GM12878 (cell line): ENCODE results near the gene ACSS1. TPM values are rescaled to one million over a fixed set of nuclear protein-coding genes. Genes with fewer than 3 reads are reported as not detected.

Experiments used
- ATAC-seq: fragments of 200-7000 bp; cut with Tn5 transposase; 3 replicates; pipeline ENCODE4 v1.9.1; 2020; ENCODE audit warnings: mild to moderate bottlenecking, moderate library complexity
- BruUV-seq: library from RNA; stranded (reverse); fragments of 400-500 nt; replicated peaks from 2 replicates; lab custom pipeline; 2021; lab: Mats Ljungman, UMichigan
- CTCF ChIA-PET: fragments of 300-600 bp; sonication (Branson Sonifier 250); formaldehyde crosslinking; extraction: SDS; loops from one replicate; lab custom pipeline; 2021; ENCODE audit warnings: inconsistent platforms; lab: Yijun Ruan, JAX
- POLR2A ChIA-PET: fragments of 350-600 bp; formaldehyde crosslinking; extraction: SDS; loops from one replicate; lab custom pipeline; 2021; ENCODE audit warnings: inconsistent platforms; lab: Charles Lee
- RAD21 ChIA-PET: fragments of 300-600 bp; sonication (Branson Sonifier 250); formaldehyde crosslinking; loops from one replicate; lab custom pipeline; 2023; ENCODE audit warnings: antibody characterized with exemption; ENCODE audit not compliant: unreplicated experiment; lab: Charles Lee
- SMC1A ChIA-PET: fragments of 300-600 bp; sonication (Branson Sonifier 250); formaldehyde crosslinking; loops from one replicate; lab custom pipeline; 2023; ENCODE audit not compliant: unreplicated experiment, uncharacterized antibody; lab: Charles Lee
- DNase-seq: peaks from one replicate; pipeline ENCODE4 v3.0.0-alpha.2; 2011; ENCODE audit warnings: low read depth, low spot score
- FAIRE-seq: peaks from 3 replicates; lab custom pipeline; 2011; peaks lifted over from hg19 to GRCh38; lab: Jason Lieb, UNC
- H2AFZ ChIP-seq: 2 replicates; pipeline ENCODE4 v1.6.0; 2011; ENCODE audit warnings: low read depth, low read length, control low read depth; ENCODE audit not compliant: control insufficient read depth
- H3K27ac ChIP-seq: 2 replicates; pipeline ENCODE4 v1.5.1; 2011; ENCODE audit warnings: control low read depth; ENCODE audit not compliant: control insufficient read depth, insufficient read depth
- H3K27me3 ChIP-seq, 2 experiments: replicated peaks in 1 of 2; 2 replicates each; pipeline versions ENCODE4 v1.6.0 to v1.6.1; 2011; ENCODE audit warnings: low read length in 1 of 2; ENCODE audit not compliant: control insufficient read depth in 2 of 2, insufficient read depth in 2 of 2
- H3K36me3 ChIP-seq, 2 experiments: 2 replicates each; pipeline ENCODE4 v1.5.1; 2011; ENCODE audit warnings: low read length in 1 of 2; ENCODE audit not compliant: control insufficient read depth in 2 of 2, insufficient read depth in 2 of 2
- H3K4me1 ChIP-seq: 2 replicates; pipeline ENCODE4 v1.6.1; 2011; ENCODE audit warnings: mild to moderate bottlenecking, low read length, moderate library complexity, mixed read lengths; ENCODE audit not compliant: control insufficient read depth, insufficient read depth
- H3K4me2 ChIP-seq: 2 replicates; pipeline ENCODE4 v1.6.0; 2011; ENCODE audit warnings: control low read depth; ENCODE audit not compliant: control insufficient read depth, insufficient read depth
- H3K4me3 ChIP-seq: fragments of 200-600 bp; sonication (generic); 2 replicates; pipeline ENCODE4 v1.5.1; 2016
- H3K79me2 ChIP-seq: 2 replicates; pipeline ENCODE4 v1.6.0; 2011; ENCODE audit warnings: low read length; ENCODE audit not compliant: control insufficient read depth, insufficient read depth
- H3K9ac ChIP-seq: 2 replicates; pipeline ENCODE4 v1.8.0; 2011; ENCODE audit warnings: low read length, control low read depth, mixed read lengths; ENCODE audit not compliant: control insufficient read depth, insufficient read depth
- H3K9me3 ChIP-seq: replicated peaks from 3 replicates; pipeline ENCODE4 v1.5.1; 2011; ENCODE audit warnings: mild to moderate bottlenecking, low read length; ENCODE audit not compliant: control insufficient read depth, insufficient read depth
- H4K20me1 ChIP-seq: 2 replicates; pipeline ENCODE4 v1.6.0; 2011; ENCODE audit not compliant: control insufficient read depth, insufficient read depth
- BCL11A ChIP-seq: IDR thresholded peaks from 2 replicates; pipeline ENCODE4 v1.6.1; 2011; ENCODE audit warnings: low read depth, low read length
- BCLAF1 ChIP-seq: fragments of 450-650 bp; IDR thresholded peaks from 2 replicates; pipeline ENCODE4 v1.6.1; 2017; ENCODE audit warnings: antibody characterized with exemption, mild to moderate bottlenecking, moderate library complexity
- E2F4 ChIP-seq: IDR thresholded peaks from 2 replicates; pipeline ENCODE4 v1.6.1; 2012; ENCODE audit warnings: low read depth, low read length, improper control_type of control experiment
- REST ChIP-seq: IDR thresholded peaks from 2 replicates; pipeline ENCODE4 v1.6.1; 2012; ENCODE audit warnings: mild to moderate bottlenecking, low read depth, low read length
- SRF ChIP-seq, 2 experiments: IDR thresholded peaks; 2 replicates each; pipeline ENCODE4 v1.6.1; 2011; ENCODE audit warnings: low read depth in 2 of 2, low read length in 2 of 2, mild to moderate bottlenecking in 1 of 2, moderate library complexity in 1 of 2
- STAT1 ChIP-seq: fragments of 450-650 bp; conservative IDR thresholded peaks from 2 replicates; pipeline ENCODE4 v1.6.1; 2014; ENCODE audit warnings: antibody characterized with exemption, mild to moderate bottlenecking
- TAF1 ChIP-seq: IDR thresholded peaks from 2 replicates; pipeline ENCODE4 v1.6.1; 2011; ENCODE audit warnings: mild to moderate bottlenecking, low read depth, low read length, borderline replicate concordance
- WGBS: methylation state at CpG from one replicate; pipeline ENCODE4 v1.1.6; 2016; ENCODE audit warnings: low lambda C conversion rate; ENCODE audit not compliant: insufficient replicate concordance, insufficient coverage; ENCODE audit errors: missing lambda C conversion rate; 5-methylcytosine and 5-hydroxymethylcytosine counted together
- in situ Hi-C: fragments of 300-500 bp; cut with MboI; formaldehyde crosslinking; loops from 9 replicates; pipeline ENCODE4 v1.14.3; 2018; ENCODE audit warnings: mixed read lengths
- intact Hi-C: fragments of 100-400 bp; cut with micrococcal nuclease; formaldehyde crosslinking; loops from one replicate; pipeline ENCODE4 v1.14.2; 2022; ENCODE audit not compliant: unreplicated experiment
- polyA plus RNA-seq, 11 experiments: library from polyadenylated mRNA; depleted of rRNA in 4 of 11; unstranded in 6 of 11; stranded (reverse) in 5 of 11; fragments of >200 nt; fragmentation: Nextera tagmentation in 4 of 11; fragmentation: Illumina TruSeq in 1 of 11; extraction: Ambion mirVana in 4 of 11; extraction: Trizol in 1 of 11; gene quantifications; 1 replicate in 1 of 11; 2 replicates in 10 of 11; pipeline versions ENCODE4 v1.2.1 to v1.2.3, GENCODE V29; 2011 to 2016; ENCODE audit warnings: inconsistent platforms in 2 of 11, missing spikeins in 2 of 11, low read depth in 1 of 11
- total RNA-seq, 4 experiments: library from RNA; depleted of rRNA in 3 of 4; stranded (reverse); fragments of >200 nt in 3 of 4; fragmentation: Illumina TruSeq in 1 of 4; extraction: Trizol in 1 of 4; gene quantifications; 2 replicates each; pipeline versions ENCODE4 v1.2.1 to v1.2.3, GENCODE V29; 2013 to 2021

Gene ACSS1
- total and polyA plus RNA-seq, 10 of the 15 experiments (the other 5 are each of a cell fraction or from before 2014, with no cell fraction given) = 1.3 to 44.9 (median 31.1) TPM

GRCh38 chr20:24992487-24993205 lies 65.3 kb downstream of the ACSS1 start, which contains the start of gene APMAP (continued):
- TF ChIP-seq E2F4 (no peak), STAT1 (0 out of 2 replicates have a peak, but pooled peaks have one; percentile 25), BCLAF1 (no peak)
- TF ChIP-seq, all 136 proteins: peak for 53

- POLR2A ChIA-PET = no interaction called here
- Histone ChIP-seq H2AFZ (peak overlapping the region; percentile 39), H4K20me1 (no peaks in the 10 kb centered on the region), H3K9me3 (no peaks in the 10 kb centered on the region), H3K27me3 (no peaks in the 10 kb centered on the region), H3K4me3 (peak overlapping the region; percentile 87), H3K79me2 (peaks cover 36% of the 10 kb centered on the region), H3K4me1 (peaks cover 7% of the 10 kb centered on the region; the same call in 1 of the 2 replicates), H3K4me2 (peak overlapping the region; percentile 79), H3K9ac (peak overlapping the region; percentile 84), H3K36me3 (no peaks in the 10 kb centered on the region; a peak in 1 of 4 replicates), H3K27ac (peak overlapping the region; percentile 77)
- CTCF ChIA-PET = interaction anchor here (2.2 to 13.8 kb wide), 2 partner anchors 68 to 407 kb away, joined by 10 to 244 read pairs; partner anchors contain the start of gene ACSS1
- no peak for DNase-seq
- BruUV-seq = no TSS peak
- in situ Hi-C loops (loop anchor here (5.0 kb wide), 2 partner anchors 70 to 185 kb away; no protein-coding TSS in a partner anchor), intact Hi-C loops (no loop called here)
- SMC1A ChIA-PET = interaction anchor here (0.6 to 4.8 kb wide), 3 partner anchors 66 to 1264 kb away, joined by 3 to 116 read pairs (median 3); partner anchors contain the start of gene ACSS1
- 2% methylated on average over 29 of the region's 36 CpGs for WGBS
- TF ChIP-seq SRF (IDR thresholded peaks at IDR 0.05; ENCODE audit: low read depth in 2 of 2, low read length in 2 of 2) = no peak
- TF ChIP-seq TAF1 = no peak
- TF ChIP-seq BCL11A = 0 out of 2 replicates have a peak, but pooled peaks have one; percentile 3
- TF ChIP-seq REST = 0 out of 2 replicates have a peak, but pooled peaks have one; percentile 1
- FAIRE-seq = no peak
- RAD21 ChIA-PET = interaction anchor here (1.3 to 4.7 kb wide), 2 partner anchors 63 to 70 kb away, joined by 3 to 87 read pairs; partner anchors contain the start of gene ACSS1
- peak; percentile 54 for ATAC-seq
Measured at GRCh38 chr20:24991897-24992486, 65.9 kb downstream of the ACSS1 start.
